GM13976 (cell line): ENCODE data around the gene TAPBPL.

Source experiments
- DNase-seq: peaks from one replicate; pipeline ENCODE4 v3.0.0; 2012; ENCODE audit warnings: low spot score
- in situ Hi-C: fragments of 300-500 bp; cut with MboI; formaldehyde crosslinking; loops from one replicate; pipeline ENCODE4 v1.12.0; 2022; ENCODE audit warnings: low sequenced_read_pairs, mixed read lengths, inconsistent platforms; ENCODE audit not compliant: unreplicated experiment
- TF ChIP-seq, protein P1 (sequence below): IDR thresholded peaks from 2 replicates; pipeline ENCODE4 v1.5.1; 2012; ENCODE audit warnings: borderline replicate concordance, mild to moderate bottlenecking; ENCODE audit not compliant: insufficient read depth; ENCODE audit errors: extremely low read depth, missing control alignments, control extremely low read depth

The TAPBPL gene, protein sequence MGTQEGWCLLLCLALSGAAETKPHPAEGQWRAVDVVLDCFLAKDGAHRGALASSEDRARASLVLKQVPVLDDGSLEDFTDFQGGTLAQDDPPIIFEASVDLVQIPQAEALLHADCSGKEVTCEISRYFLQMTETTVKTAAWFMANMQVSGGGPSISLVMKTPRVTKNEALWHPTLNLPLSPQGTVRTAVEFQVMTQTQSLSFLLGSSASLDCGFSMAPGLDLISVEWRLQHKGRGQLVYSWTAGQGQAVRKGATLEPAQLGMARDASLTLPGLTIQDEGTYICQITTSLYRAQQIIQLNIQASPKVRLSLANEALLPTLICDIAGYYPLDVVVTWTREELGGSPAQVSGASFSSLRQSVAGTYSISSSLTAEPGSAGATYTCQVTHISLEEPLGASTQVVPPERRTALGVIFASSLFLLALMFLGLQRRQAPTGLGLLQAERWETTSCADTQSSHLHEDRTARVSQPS

DNA sequence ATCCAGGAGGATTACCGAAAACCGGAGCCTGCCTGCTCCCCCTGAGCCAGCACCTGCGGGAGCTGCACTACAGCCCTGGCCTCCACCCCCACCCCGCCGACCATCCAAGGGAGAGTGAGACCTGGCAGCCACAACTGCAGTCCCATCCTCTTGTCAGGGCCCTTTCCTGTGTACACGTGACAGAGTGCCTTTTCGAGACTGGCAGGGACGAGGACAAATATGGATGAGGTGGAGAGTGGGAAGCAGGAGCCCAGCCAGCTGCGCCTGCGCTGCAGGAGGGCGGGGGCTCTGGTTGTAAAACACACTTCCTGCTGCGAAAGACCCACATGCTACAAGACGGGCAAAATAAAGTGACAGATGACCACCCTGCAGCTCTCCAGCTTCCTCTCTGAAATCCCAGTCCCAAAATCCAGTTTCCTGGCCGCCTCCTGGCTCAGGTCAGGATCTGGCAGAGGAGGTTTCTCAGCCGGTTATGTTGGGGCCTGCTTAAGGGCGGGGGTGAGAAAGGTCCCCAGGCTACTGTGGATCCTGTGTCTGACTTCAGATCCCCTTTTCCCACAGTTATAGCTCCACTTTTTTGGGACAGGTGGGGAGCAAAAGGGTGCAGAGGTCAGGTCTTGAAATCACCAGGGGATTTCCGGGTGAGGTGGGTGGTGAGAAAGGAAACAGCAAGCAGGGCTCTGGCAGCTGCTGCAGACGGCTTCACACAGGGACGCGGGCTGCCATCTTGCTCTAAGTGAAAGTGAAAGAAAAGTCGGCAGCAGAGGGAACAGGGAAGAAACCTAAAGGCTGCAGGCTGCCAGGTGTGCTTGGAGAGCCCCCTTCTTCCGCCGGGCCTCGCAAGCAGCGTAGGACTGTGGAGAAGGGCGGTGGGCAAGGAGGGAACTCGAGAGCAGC lies at the start of gene TAPBPL:
Gene TAPBPL (plus strand): TSS at position 695 of the 897 bp plus-strand sequence. CDS start 207 bp downstream, outside the sequence.
- TF ChIP-seq, protein P1, sequence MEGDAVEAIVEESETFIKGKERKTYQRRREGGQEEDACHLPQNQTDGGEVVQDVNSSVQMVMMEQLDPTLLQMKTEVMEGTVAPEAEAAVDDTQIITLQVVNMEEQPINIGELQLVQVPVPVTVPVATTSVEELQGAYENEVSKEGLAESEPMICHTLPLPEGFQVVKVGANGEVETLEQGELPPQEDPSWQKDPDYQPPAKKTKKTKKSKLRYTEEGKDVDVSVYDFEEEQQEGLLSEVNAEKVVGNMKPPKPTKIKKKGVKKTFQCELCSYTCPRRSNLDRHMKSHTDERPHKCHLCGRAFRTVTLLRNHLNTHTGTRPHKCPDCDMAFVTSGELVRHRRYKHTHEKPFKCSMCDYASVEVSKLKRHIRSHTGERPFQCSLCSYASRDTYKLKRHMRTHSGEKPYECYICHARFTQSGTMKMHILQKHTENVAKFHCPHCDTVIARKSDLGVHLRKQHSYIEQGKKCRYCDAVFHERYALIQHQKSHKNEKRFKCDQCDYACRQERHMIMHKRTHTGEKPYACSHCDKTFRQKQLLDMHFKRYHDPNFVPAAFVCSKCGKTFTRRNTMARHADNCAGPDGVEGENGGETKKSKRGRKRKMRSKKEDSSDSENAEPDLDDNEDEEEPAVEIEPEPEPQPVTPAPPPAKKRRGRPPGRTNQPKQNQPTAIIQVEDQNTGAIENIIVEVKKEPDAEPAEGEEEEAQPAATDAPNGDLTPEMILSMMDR, result no peak
- in situ Hi-C loops, result no loop called here
- DNase-seq, result peak; percentile 86

DNA sequence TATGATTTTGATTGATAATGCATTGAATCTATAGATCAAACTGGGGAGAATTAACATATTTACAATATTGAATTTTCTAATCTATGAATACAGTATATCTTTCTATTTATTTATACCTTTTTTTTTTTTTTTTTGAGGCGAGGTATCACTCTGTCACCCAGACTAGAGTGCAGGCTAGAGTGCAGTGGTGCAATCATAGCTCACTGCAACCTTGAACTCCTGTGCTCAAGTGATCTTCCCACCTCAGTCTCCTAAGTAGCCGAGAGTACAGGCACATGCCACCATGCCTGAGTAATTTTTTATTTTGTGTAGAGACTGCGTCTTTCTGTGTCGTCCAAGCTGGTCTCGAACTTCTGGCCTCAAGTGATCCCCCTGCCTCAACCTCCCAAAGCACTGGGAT lies 47.5 kb upstream of the TAPBPL start:
- DNase-seq, result no peak
- in situ Hi-C loops, result no loop called here
- TF ChIP-seq, protein P1, result no peak

DNA sequence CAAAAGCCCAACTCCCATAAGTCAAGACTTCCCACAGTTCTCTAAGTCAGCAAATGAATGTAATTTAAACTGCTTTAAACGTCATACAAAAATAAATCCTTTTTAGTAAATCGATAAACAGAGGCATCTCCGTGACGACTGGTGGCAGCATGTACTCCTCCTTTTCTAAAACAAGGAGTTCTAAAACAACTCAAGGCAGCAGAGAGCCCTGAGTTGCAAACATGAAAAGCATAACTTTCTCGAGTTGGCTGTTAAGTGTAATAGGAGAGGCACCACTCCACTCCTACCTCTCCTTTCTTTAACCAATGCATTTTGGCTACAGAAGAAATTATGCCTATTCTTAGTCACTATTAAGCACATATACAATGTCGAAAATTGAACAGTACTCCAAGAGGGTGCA lies 45.9 kb upstream of the TAPBPL start:
- DNase-seq, result no peak
- in situ Hi-C loops, result no loop called here
- TF ChIP-seq, protein P1, result no peak

DNA sequence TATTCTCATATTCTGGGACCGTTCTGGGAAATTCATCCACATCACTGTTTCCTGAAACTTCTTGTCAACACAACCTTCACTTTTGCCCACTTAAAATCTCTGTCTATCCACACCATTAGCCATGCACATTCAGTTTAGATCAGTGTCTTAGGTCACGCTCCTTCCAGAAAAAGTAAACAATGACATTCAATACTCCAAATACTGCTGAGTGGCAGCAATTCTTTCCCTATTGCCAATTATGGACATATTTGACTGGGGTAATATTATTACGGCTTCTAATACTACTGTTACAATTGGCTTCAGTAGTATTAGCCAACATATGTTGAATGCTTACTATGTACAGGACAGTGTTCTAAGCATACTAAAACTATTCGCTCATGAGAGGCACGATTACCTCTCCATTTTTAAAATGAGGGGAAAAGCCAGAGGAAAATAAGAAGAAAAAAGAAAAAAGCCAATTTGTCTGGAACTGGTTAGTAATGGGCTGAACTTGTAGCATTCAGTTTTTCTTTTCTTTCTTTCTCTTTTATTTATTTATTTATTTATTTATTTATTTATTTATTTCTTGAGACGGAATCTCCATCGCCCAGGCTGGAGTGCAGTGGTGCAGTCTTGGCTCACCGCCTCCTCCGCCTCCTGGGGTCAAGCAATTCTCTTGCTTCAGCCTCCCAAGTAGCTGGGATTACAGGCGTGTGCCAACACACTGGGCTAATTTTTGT lies 44.4 kb upstream of the TAPBPL start:
- DNase-seq, result no peak
- in situ Hi-C loops, result no loop called here
- TF ChIP-seq, protein P1, result no peak

DNA sequence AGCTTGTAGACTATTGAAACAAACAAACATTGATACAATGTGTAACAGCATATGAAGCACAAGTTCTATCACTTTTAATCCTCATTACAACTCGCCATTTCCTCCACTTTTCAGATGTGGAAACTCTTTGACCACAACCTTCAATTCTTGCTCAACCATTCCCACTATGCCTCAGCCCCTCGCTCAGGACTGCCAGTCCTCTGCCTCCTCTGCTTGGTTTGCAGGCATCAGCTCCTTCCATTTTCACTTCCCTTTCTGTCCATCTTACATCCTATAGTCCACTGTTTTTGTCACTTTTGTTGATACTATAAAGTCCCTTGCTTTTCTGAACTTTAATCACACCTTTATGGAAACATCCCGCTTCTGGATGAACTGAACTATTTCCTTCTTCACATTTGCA lies 35.2 kb upstream of the TAPBPL start:
- in situ Hi-C loops, result no loop called here
- DNase-seq, result no peak

More for the DNA sequence above, 35.2 kb upstream of the TAPBPL start:
- TF ChIP-seq, protein P1, result no peak
